Adrenal gland (tissue), 5 donors: Measurements from ENCODE around the gene AMIGO2.
"Not testable (repeated sequence)": the region's sequence is repeated elsewhere in the genome, so short reads cannot be mapped to it uniquely, and the experiment has no call there.

ENCODE experiments used
- CTCF ChIP-seq, 6 experiments: fragments of 450-650 bp in 4 of 6; fragments of 200-600 bp in 2 of 6; sonication (generic) in 1 of 6; IDR thresholded peaks; 1 replicate in 5 of 6; 2 replicates in 1 of 6; pipeline versions ENCODE4 v1.5.1 to v1.8.0; 2016 to 2021; ENCODE audit warnings: antibody characterized with exemption in 6 of 6, mild to moderate bottlenecking in 2 of 6, moderate library complexity in 1 of 6
- POLR2A ChIP-seq, 2 donors: fragments of 450-650 bp; IDR thresholded peaks; one replicate each; pipeline ENCODE4 v1.6.1; 2017; ENCODE audit warnings: antibody characterized with exemption in 2 of 2, mild to moderate bottlenecking in 2 of 2, moderate library complexity in 1 of 2
- donor health status: DM: no; HTN: no; CAD: no.

- TF ChIP-seq CTCF, POLR2A (IDR thresholded peaks at IDR 0.05): not testable (repeated sequence)
These were observed 21.1 kb downstream of the AMIGO2 start for GRCh38 chr12:47058640-47059039.
